ENCODE measurements around the gene HTT. TPM values are rescaled to one million over a fixed set of nuclear protein-coding genes. Genes with fewer than 3 reads are reported as not detected.

The HTT gene
- total and polyA plus RNA-seq, 2 of the 8 experiments (the other 6 are each of a cell fraction or from before 2014, with no cell fraction given) = 24.0 to 71.0 TPM

DNA sequence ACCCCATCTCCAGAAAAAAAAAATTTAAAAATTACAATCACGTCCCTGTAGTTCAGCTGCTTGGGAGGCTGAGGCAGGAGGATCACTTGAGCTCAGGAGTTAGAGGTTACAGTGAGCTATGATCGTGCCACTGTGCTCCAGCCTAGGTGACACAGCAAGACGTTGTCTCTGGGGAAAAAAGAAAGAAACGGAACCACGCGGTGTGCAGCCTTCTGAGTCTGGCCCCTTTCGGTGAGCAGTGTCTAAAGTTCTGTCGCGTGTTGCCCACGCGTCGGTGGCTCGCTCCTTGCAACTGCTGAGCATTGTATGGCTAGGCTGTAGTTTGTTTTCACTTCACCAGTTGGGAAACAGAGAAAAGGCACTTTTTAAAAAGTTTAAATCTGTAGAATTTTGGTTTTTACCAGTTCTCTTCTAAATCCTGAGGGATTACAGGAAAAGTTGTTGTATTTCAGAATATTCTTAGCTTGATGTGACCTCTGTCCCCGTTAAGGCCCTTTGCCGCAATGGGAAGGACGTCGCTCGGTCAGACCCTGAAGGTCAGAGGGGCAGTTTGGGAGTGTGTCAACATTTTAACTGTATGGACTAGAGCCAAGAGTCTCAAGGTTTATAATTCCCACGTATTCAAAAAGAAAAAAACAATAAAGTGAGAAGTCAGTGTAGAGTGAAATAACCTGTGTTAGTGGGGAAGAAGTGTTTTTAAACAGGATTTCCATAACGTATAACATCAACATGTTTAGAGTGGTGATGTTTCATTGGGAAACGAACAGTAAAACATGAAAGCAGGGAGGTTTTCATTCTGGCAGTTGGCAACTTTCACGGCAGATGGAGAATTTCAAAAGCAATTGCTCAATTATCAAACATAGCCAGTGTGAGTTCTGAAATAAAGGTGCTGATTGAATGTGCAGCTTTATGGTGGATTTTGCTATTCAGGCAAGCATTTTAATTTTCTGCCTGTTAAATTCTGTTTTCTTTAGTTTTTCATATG, 128.6 kb downstream of the HTT start:
- POLR2A ChIA-PET (ENCODE audit: partially characterized antibody) = no interaction called here
- Histone ChIP-seq H3K79me2 (ENCODE audit: control insufficient read depth in 1 of 2, insufficient read depth in 2 of 2, low read length in 2 of 2) (no peaks in the 10 kb centered on the region), H4K5ac (ENCODE audit: insufficient read length, low read depth, low read length) (no peak overlapping the region), H3K23me2 (ENCODE audit: low read depth, low read length) (no peaks in the 10 kb centered on the region), H3K79me1 (ENCODE audit: low read depth, low read length) (no peaks in the 10 kb centered on the region), H2BK5ac (ENCODE audit: low read depth, low read length) (no peak overlapping the region), H3K4ac (replicated peaks; ENCODE audit: insufficient read length, low read depth, low read length) (no peak overlapping the region), H3K4me3 (ENCODE audit: extremely low read depth in 1 of 4, insufficient read depth in 2 of 4, low read depth in 3 of 4, low read length in 4 of 4) (no peak overlapping the region), H2BK120ac (replicated peaks; ENCODE audit: low read depth, low read length) (no peak overlapping the region), H3K27me3 (replicated peaks in 1 of 4; ENCODE audit: control insufficient read depth in 3 of 4, extremely low read depth in 1 of 4, insufficient read depth in 3 of 4, low read length in 3 of 4) (no peaks in the 10 kb centered on the region), H2AK5ac (ENCODE audit: low read depth, low read length) (no peak overlapping the region), H2BK12ac (ENCODE audit: low read depth, low read length) (no peak overlapping the region), H3K9ac (replicated peaks in 1 of 4; ENCODE audit: extremely low read depth in 1 of 4, low read depth in 3 of 4, low read length in 3 of 4) (no peak overlapping the region), H4K20me1 (replicated peaks in 1 of 2; ENCODE audit: control insufficient read depth in 1 of 2, insufficient read depth in 2 of 2, low read length in 2 of 2) (peaks cover 0 to 6% of the 10 kb centered on the region in 2 experiments), H2BK15ac (ENCODE audit: low read length) (no peak overlapping the region), H3K56ac (replicated peaks; ENCODE audit: insufficient read length, low read depth, low read length) (no peak overlapping the region), H3K4me2 (ENCODE audit: insufficient read depth in 1 of 2, low read depth in 2 of 2, low read length in 2 of 2) (no peak overlapping the region), H3K9me3 (ENCODE audit: insufficient read depth in 2 of 2, low read depth in 1 of 2, low read length in 1 of 2) (no peaks in the 10 kb centered on the region), H3K27ac (ENCODE audit: low read depth, low read length) (no peak overlapping the region), H2AFZ (ENCODE audit: low read length) (no peak overlapping the region), H3K4me1 (replicated peaks in 1 of 4; ENCODE audit: control insufficient read depth in 3 of 4, insufficient read depth in 4 of 4, low read length in 3 of 4) (no peaks in the 10 kb centered on the region), H3K36me3 (ENCODE audit: control insufficient read depth in 2 of 4, insufficient read depth in 4 of 4, low read length in 3 of 4) (peaks cover 0 to 29% (median 11%) of the 10 kb centered on the region in 4 experiments; a peak in 6 of 8 replicates), H4K8ac (ENCODE audit: extremely low read depth, insufficient read depth, low read length) (no peak overlapping the region), H2BK20ac (ENCODE audit: low read length) (no peak overlapping the region), H3K14ac (ENCODE audit: insufficient read length) (no peak overlapping the region), H3K23ac (ENCODE audit: insufficient read length) (no peak overlapping the region), H3K18ac (ENCODE audit: extremely low read depth, low read length) (no peak overlapping the region), H4K91ac (replicated peaks; ENCODE audit: insufficient read length, low read length) (no peak overlapping the region)
- TF ChIP-seq, protein P1, sequence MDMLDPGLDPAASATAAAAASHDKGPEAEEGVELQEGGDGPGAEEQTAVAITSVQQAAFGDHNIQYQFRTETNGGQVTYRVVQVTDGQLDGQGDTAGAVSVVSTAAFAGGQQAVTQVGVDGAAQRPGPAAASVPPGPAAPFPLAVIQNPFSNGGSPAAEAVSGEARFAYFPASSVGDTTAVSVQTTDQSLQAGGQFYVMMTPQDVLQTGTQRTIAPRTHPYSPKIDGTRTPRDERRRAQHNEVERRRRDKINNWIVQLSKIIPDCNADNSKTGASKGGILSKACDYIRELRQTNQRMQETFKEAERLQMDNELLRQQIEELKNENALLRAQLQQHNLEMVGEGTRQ (IDR thresholded peaks at IDR 0.05; ENCODE audit: low read length) = no peak
- TF ChIP-seq JUND (IDR thresholded peaks at IDR 0.05; ENCODE audit: low read length) = no peak
- TF ChIP-seq CBX8 (IDR thresholded peaks at IDR 0.05; ENCODE audit: borderline replicate concordance, low read depth, low read length) = no peak
- TF ChIP-seq RNF2 (IDR thresholded peaks at IDR 0.05; ENCODE audit: borderline replicate concordance, low read depth, low read length, missing control alignments, poor library complexity, severe bottlenecking) = no peak
- TF ChIP-seq SUZ12 (IDR thresholded peaks at IDR 0.05; ENCODE audit: low read length) = no peak
- no peak for TF ChIP-seq KDM4A (IDR thresholded peaks at IDR 0.05; ENCODE audit: low read depth, low read length, severe bottlenecking)
- DNase-seq (ENCODE audit: low read depth in 1 of 2, low spot score in 2 of 2) = no peak
- no peak for FAIRE-seq
- CTCF ChIA-PET (ENCODE audit: partially characterized antibody) = interaction anchor here (0.7 to 1.6 kb wide), 2 partner anchors 54 to 194 kb away, joined by 3 read pairs; no protein-coding TSS in a partner anchor
- WGBS, 2 experiments (ENCODE audit: extremely low coverage in 1 of 2, insufficient coverage in 1 of 2, insufficient read length in 1 of 2, insufficient replicate concordance in 2 of 2, low coverage in 1 of 2, low lambda C conversion rate in 2 of 2, missing lambda C conversion rate in 1 of 2) = 89% methylated on average over 22 of the region's 22 CpGs; no CpG with 5 or more reads in 1 of the 2 experiments
